ENCODE data around the gene MMP17. TPM values are rescaled to one million over a fixed set of nuclear protein-coding genes. Genes with fewer than 3 reads are reported as not detected.

Gene MMP17
- total RNA-seq, 2 donors from 2014 or later, result 2.1 to 3.2 TPM

DNA sequence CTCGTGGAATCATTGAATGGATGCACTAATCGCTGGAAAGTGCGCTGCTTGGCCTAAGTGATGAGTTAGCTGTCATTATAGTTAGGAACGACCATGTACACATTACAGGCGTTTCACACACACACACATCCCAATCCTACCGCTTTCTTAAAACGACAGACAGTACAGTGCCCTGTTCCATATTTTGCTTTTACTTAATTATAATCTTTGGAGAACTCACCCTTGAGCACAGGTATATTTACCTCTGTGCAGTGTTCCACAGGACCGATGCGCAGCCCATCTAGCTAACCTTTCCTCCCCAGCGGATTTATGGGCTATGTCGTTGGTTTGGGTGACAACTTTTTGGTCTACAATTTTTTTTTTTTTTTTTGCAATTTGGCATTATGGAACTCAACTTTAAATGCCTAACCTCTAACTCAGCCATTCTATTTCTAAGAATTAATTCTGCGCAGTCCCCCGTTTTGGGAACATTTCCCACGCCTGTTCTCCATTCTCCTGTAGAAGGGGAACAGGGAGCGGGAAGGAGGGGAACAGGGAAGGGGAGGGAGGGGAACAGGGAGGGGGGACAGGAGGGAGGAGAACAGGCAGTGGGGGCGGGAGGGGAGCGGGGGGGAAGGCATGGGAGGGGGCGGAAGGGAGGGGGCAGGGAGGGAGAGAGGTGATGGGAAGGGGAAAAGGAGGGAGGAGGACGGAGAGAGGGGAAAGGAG is 65.6 kb downstream of the MMP17 start:
- TF ChIP-seq CTCF (IDR thresholded peaks at IDR 0.05), result no peak
- H3K27ac ChIP-seq, result peak overlapping the region; percentile 99
- no peak for DNase-seq (ENCODE audit: low spot score)
- no peaks in the 10 kb centered on the region for H3K27me3 ChIP-seq
- peak overlapping the region; percentile 67 to 82 for H3K4me3 ChIP-seq
- H3K36me3 ChIP-seq, result peaks cover 3% of the 10 kb centered on the region
- no peaks in the 10 kb centered on the region for H3K9me3 ChIP-seq
- peaks cover 0 to 27% of the 10 kb centered on the region in 2 donors for H3K4me1 ChIP-seq

DNA sequence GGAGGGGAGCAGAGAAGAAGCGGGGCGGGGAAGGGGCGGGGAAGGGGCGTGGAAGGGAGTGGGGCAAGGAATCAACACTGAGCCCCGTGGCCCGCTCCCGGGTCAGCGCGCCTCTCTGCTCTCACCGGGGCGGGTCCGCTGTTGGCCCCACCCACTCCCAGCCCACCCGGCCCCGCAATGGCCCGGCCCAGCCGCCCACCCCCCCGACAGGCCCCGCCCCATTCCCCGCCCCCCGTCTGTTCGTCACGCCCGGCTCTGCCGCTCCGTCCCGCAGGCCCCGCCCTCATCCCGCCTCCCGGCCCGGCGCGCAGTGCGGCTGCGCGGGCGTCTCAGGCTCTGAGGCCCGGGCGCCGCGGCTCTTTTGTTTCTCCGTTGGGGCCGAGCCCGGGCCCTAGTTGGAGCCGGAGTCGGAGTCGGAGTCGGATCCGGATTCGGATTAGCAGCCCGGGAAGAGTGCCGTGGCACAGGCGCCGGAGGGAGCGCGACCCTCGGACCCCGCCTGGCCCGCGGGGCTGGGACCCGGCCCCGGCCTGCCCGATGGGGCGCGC is 66.2 kb downstream of the MMP17 start, which contains the start of gene ULK1:
TSS of gene ULK1 (plus strand) at position 310 of the 548 bp plus-strand sequence. CDS start 380 bp downstream, outside the sequence.
- Histone ChIP-seq H3K36me3 (peaks cover 9% of the 10 kb centered on the region), H3K4me3 (peak within 1 kb of the TSS; percentile 67 to 82), H3K27ac (peak within 1 kb of the TSS; percentile 99), H3K27me3 (no peaks in the 10 kb centered on the region), H3K4me1 (peaks cover 0 to 27% of the 10 kb centered on the region in 2 donors), H3K9me3 (no peaks in the 10 kb centered on the region)
- TF ChIP-seq CTCF (IDR thresholded peaks at IDR 0.05), result no peak
- DNase-seq (ENCODE audit: low spot score), result peak; percentile 92

- no peaks in the 10 kb centered on the region for H3K27me3 ChIP-seq
- H3K4me1 ChIP-seq, result peaks cover 0 to 27% of the 10 kb centered on the region in 2 donors
- no peak for TF ChIP-seq CTCF (IDR thresholded peaks at IDR 0.05)
- H3K4me3 ChIP-seq, result peak overlapping the region; percentile 67 to 82
- DNase-seq (ENCODE audit: low spot score), result no peak
- no peaks in the 10 kb centered on the region for H3K9me3 ChIP-seq
- peaks cover 9% of the 10 kb centered on the region for H3K36me3 ChIP-seq
- peak overlapping the region; percentile 99 for H3K27ac ChIP-seq
These were observed 66.9 kb downstream of the MMP17 start for GRCh38 chr12:131894981-131895639.

DNA sequence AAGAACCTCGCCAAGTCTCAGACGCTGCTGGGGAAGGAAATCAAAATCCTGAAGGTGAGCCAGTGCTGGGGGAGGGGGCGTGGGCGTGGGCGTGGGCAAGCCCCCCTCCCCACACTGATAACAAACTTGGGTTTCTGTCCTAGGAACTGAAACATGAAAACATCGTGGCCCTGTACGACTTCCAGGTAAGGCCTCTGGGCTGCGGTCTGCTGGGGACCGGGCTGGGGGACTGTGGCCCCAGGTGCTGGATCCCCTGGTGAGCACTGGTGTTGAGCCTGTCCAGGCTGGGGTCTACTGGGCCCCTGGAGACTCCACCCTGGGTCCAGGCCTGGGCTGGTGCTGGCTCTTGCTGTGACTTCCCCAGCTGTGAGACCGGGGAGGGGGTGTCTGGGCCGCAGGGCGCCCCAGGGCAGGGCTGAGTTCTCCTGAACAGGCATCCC is 67.5 kb downstream of the MMP17 start:
- H3K4me1 ChIP-seq, result peaks cover 0 to 32% of the 10 kb centered on the region in 2 donors
- H3K9me3 ChIP-seq, result no peaks in the 10 kb centered on the region
- H3K27ac ChIP-seq, result peak overlapping the region; percentile 99
- H3K36me3 ChIP-seq, result peaks cover 9% of the 10 kb centered on the region
- peak overlapping the region; percentile 67 to 82 for H3K4me3 ChIP-seq
- DNase-seq (ENCODE audit: low spot score), result no peak
- TF ChIP-seq CTCF (IDR thresholded peaks at IDR 0.05), result no peak
- H3K27me3 ChIP-seq, result no peaks in the 10 kb centered on the region

GRCh38 chr12:131896080-131896810 is 68.1 kb downstream of the MMP17 start:
- DNase-seq (ENCODE audit: low spot score), result peak; percentile 93
- Histone ChIP-seq H3K4me3 (peak overlapping the region; percentile 67 to 82), H3K27ac (peak overlapping the region; percentile 99), H3K9me3 (no peaks in the 10 kb centered on the region), H3K27me3 (no peaks in the 10 kb centered on the region), H3K36me3 (peaks cover 9% of the 10 kb centered on the region), H3K4me1 (peaks cover 0 to 36% of the 10 kb centered on the region in 2 donors)
- TF ChIP-seq CTCF (IDR thresholded peaks at IDR 0.05), result no peak

Data from right atrium auricular region (tissue), 2 donors.